ENCODE data around the gene VSIG10. TPM values are rescaled to one million over a fixed set of nuclear protein-coding genes. Genes with fewer than 3 reads are reported as not detected.

VSIG10 gene
- total RNA-seq, 1 donor from 2014 or later = 22.0 TPM

DNA sequence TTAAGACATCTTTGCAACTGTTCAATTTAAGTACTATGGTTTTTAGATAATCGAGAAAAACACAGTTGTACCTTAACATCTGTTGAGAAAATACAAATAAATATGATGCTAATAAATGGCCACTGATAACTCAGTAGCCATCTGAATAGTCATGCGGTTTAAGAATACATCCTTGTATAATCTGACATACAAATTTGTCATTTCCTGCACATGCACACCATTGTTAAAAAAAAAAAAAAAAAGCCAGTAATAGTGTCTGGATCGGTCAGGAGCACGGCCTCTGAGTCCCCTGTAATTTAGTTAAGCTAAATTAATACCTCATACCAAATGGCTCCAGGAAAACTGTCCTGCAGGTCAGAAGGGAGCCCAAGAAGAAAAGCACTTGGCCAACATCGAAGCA, 70.5 kb downstream of the VSIG10 start:
- Histone ChIP-seq H3K27me3 (ENCODE audit: control insufficient read depth, insufficient read depth, low read length) (no peaks in the 10 kb centered on the region), H3K36me3 (ENCODE audit: control insufficient read depth, insufficient read depth, low read length) (peaks cover 8% of the 10 kb centered on the region), H3K4me3 (ENCODE audit: low read depth, low read length) (no peak overlapping the region)
- no peak for DNase-seq (ENCODE audit: low read depth)
- TF ChIP-seq, protein P1, sequence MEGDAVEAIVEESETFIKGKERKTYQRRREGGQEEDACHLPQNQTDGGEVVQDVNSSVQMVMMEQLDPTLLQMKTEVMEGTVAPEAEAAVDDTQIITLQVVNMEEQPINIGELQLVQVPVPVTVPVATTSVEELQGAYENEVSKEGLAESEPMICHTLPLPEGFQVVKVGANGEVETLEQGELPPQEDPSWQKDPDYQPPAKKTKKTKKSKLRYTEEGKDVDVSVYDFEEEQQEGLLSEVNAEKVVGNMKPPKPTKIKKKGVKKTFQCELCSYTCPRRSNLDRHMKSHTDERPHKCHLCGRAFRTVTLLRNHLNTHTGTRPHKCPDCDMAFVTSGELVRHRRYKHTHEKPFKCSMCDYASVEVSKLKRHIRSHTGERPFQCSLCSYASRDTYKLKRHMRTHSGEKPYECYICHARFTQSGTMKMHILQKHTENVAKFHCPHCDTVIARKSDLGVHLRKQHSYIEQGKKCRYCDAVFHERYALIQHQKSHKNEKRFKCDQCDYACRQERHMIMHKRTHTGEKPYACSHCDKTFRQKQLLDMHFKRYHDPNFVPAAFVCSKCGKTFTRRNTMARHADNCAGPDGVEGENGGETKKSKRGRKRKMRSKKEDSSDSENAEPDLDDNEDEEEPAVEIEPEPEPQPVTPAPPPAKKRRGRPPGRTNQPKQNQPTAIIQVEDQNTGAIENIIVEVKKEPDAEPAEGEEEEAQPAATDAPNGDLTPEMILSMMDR (IDR thresholded peaks at IDR 0.05; ENCODE audit: insufficient read depth, low read length, poor library complexity, severe bottlenecking) = no peak

DNA sequence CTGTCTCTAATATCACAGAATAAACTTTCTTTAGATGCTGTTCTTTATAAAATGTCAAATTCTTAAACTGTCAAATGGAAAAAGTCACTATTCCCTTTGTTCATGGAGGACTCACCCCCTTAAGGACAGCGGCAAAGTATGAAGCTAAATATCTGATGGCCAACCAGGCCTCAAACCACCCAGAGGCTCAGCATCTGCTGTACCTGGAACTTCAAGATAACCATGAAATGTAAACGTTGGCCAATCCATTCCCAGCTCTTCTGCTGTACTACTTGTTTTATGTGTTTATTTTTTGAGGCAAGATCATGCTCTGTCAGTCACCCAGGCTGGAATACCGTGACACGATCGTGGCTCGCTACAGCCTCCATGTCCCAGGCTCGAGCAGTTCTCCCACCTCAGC, 71.6 kb downstream of the VSIG10 start:
- Histone ChIP-seq H3K36me3 (ENCODE audit: control insufficient read depth, insufficient read depth, low read length) (peaks cover 8% of the 10 kb centered on the region), H3K4me3 (ENCODE audit: low read depth, low read length) (no peak overlapping the region), H3K27me3 (ENCODE audit: control insufficient read depth, insufficient read depth, low read length) (no peaks in the 10 kb centered on the region)
- TF ChIP-seq, protein P1 (IDR thresholded peaks at IDR 0.05; ENCODE audit: insufficient read depth, low read length, poor library complexity, severe bottlenecking) = no peak
- DNase-seq (ENCODE audit: low read depth) = no peak

- Histone ChIP-seq H3K4me3 (ENCODE audit: low read depth, low read length) (no peak overlapping the region), H3K36me3 (ENCODE audit: control insufficient read depth, insufficient read depth, low read length) (peaks cover 3% of the 10 kb centered on the region), H3K27me3 (ENCODE audit: control insufficient read depth, insufficient read depth, low read length) (no peaks in the 10 kb centered on the region)
- DNase-seq (ENCODE audit: low read depth) = no peak
- TF ChIP-seq, protein P1 (IDR thresholded peaks at IDR 0.05; ENCODE audit: insufficient read depth, low read length, poor library complexity, severe bottlenecking) = no peak
Measured at GRCh38 chr12:118029166-118029565, 74.6 kb downstream of the VSIG10 start.

DNA sequence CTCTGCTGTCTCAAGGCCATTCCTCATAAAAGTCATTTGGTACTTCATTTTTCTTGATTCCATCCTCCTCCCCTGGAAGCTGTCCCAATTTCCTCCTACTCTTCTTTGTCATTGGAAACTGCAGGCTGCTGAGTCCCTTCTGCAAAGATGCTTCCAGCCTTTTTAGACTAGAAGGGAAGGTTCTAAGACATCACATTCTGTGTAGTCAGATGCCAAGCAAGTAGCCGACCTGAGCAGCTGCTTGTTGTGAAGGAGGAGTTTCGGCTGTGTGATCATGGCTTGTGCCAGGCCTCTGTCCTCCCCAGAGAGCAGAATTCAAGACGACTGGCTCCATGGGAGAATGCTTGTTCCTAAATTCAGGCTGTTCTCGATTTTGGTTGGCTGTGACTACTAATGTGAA, 78.6 kb downstream of the VSIG10 start:
- no peak overlapping the region for H3K4me3 ChIP-seq (ENCODE audit: low read depth, low read length)
- no peak for DNase-seq (ENCODE audit: low read depth)
- no peaks in the 10 kb centered on the region for H3K36me3 ChIP-seq (ENCODE audit: control insufficient read depth, insufficient read depth, low read length)
- H3K27me3 ChIP-seq (ENCODE audit: control insufficient read depth, insufficient read depth, low read length) = no peaks in the 10 kb centered on the region
- TF ChIP-seq, protein P1 (IDR thresholded peaks at IDR 0.05; ENCODE audit: insufficient read depth, low read length, poor library complexity, severe bottlenecking) = no peak

- H3K36me3 ChIP-seq (ENCODE audit: control insufficient read depth, insufficient read depth, low read length) = no peaks in the 10 kb centered on the region
- no peak for DNase-seq (ENCODE audit: low read depth)
Measured at GRCh38 chr12:118023301-118023860, 80.4 kb downstream of the VSIG10 start.

More at GRCh38 chr12:118023301-118023860, 80.4 kb downstream of the VSIG10 start:
- no peak overlapping the region for H3K4me3 ChIP-seq (ENCODE audit: low read depth, low read length)
- TF ChIP-seq, protein P1 (IDR thresholded peaks at IDR 0.05; ENCODE audit: insufficient read depth, low read length, poor library complexity, severe bottlenecking) = no peak
- no peaks in the 10 kb centered on the region for H3K27me3 ChIP-seq (ENCODE audit: control insufficient read depth, insufficient read depth, low read length)

Measured in kidney epithelial cell (primary cell).